ENCODE measurements around the gene TNFRSF13B. TPM values are rescaled to one million over a fixed set of nuclear protein-coding genes. Genes with fewer than 3 reads are reported as not detected.
A peak's percentile ranks its signal among the peaks of the same experiment; 100 is the strongest.

TNFRSF13B gene
- total and polyA plus RNA-seq, 2 donors (not counting 3 experiments of a cell fraction or from before 2014, with no cell fraction given) = not detected

- Histone ChIP-seq H3K79me2 (ENCODE audit: control insufficient read depth, insufficient read depth, low read length) (no peaks in the 10 kb centered on the region), H3K4me1 (ENCODE audit: control insufficient read depth, extremely low read depth, insufficient read depth, low read length) (peaks cover 3% of the 10 kb centered on the region), H3K4me3 (replicated peaks in 1 of 3; ENCODE audit: insufficient read depth in 1 of 3, low read depth in 1 of 3, low read length in 3 of 3) (no peak overlapping the region), H3K36me3 (ENCODE audit: control insufficient read depth in 2 of 2, extremely low read depth in 1 of 2, insufficient read depth in 2 of 2, low read length in 2 of 2) (no peaks in the 10 kb centered on the region), H4K20me1 (replicated peaks; ENCODE audit: control insufficient read depth, extremely low read depth, insufficient read depth, low read length) (no peaks in the 10 kb centered on the region), H3K9ac (replicated peaks; ENCODE audit: extremely low read depth, insufficient read depth, low read length) (no peak overlapping the region), H3K27me3 (ENCODE audit: control insufficient read depth in 2 of 2, insufficient read depth in 2 of 2, low read length in 2 of 2) (no peaks in the 10 kb centered on the region), H3K9me3 (replicated peaks; ENCODE audit: control insufficient read depth, insufficient read depth, low read length) (no peaks in the 10 kb centered on the region), H3K27ac (ENCODE audit: insufficient read depth, low read depth, low read length) (no peak overlapping the region), H3K9me1 (replicated peaks; ENCODE audit: control insufficient read depth, extremely low read depth, insufficient read depth, low read length) (no peaks in the 10 kb centered on the region), H3K4me2 (ENCODE audit: insufficient read depth, low read length) (no peak overlapping the region), H2AFZ (ENCODE audit: low read depth, low read length) (no peak overlapping the region)
- no peak for TF ChIP-seq MAX (IDR thresholded peaks at IDR 0.05; ENCODE audit: insufficient read depth, insufficient read length)
- TF ChIP-seq CTCF (IDR thresholded peaks at IDR 0.05; ENCODE audit: extremely low read depth in 1 of 2, insufficient read depth in 1 of 2, low read depth in 1 of 2, low read length in 2 of 2) = peak; percentile 92 to 93
- no peak for TF ChIP-seq JUN (IDR thresholded peaks at IDR 0.05; ENCODE audit: borderline replicate concordance, insufficient read depth, insufficient read length, low read depth)
- TF ChIP-seq MYC (IDR thresholded peaks at IDR 0.05; ENCODE audit: low read depth, low read length) = no peak
- no peak for TF ChIP-seq EZH2 (IDR thresholded peaks at IDR 0.05; ENCODE audit: borderline replicate concordance, low read depth, low read length, severe bottlenecking)
- no peak for TF ChIP-seq GATA2 (IDR thresholded peaks at IDR 0.05; ENCODE audit: insufficient read depth, insufficient read length, low read depth, low read length)
- TF ChIP-seq POLR2AphosphoS5 (IDR thresholded peaks at IDR 0.05; ENCODE audit: insufficient read depth, low read depth, low read length) = no peak
- ChIA-PET CTCF (interaction anchor here (2.7 kb wide), 1 partner anchor 10 kb away, joined by 15 read pairs; no protein-coding TSS in a partner anchor), POLR2A (no interaction called here)
- BruUV-seq (replicated peaks) = no TSS peak
- DNase-seq (ENCODE audit: low read depth, low spot score) (peak; percentile 44), FAIRE-seq (peak; percentile 70)
- intact Hi-C loops (cut with micrococcal nuclease) = loop anchor here (2.0 to 10.0 kb wide), 5 partner anchors 63 to 313 kb away; partner anchors contain the start of genes FLCN and PLD6
- dilution Hi-C loops (cut with MboI; ENCODE audit: extremely low pct_ligation_motif_present, low sequenced_read_pairs) = no loop called here
Observed at GRCh38 chr17:17001874-17002520, 30.1 kb upstream of the TNFRSF13B start.
